Sigmoid colon (tissue), 4 donors: Measurements from ENCODE around the gene NHLRC4.

Experiments used
- CTCF ChIP-seq, 4 experiments: fragments of 450-650 bp in 3 of 4; fragments of 200-600 bp in 1 of 4; IDR thresholded peaks; one replicate each; pipeline ENCODE4 v1.5.1; 2016 to 2019; ENCODE audit warnings: antibody characterized with exemption in 4 of 4, mild to moderate bottlenecking in 3 of 4, moderate library complexity in 2 of 4
- POLR2A ChIP-seq, 2 donors: fragments of 450-650 bp; IDR thresholded peaks; one replicate each; pipeline ENCODE4 v1.6.1; 2016; ENCODE audit warnings: antibody characterized with exemption in 2 of 2, mild to moderate bottlenecking in 2 of 2, moderate library complexity in 2 of 2
- POLR2AphosphoS5 ChIP-seq, 4 donors: sonication (generic); formaldehyde crosslinking; IDR thresholded peaks; one replicate each; pipeline ENCODE4 v1.6.1; 2017; ENCODE audit warnings: antibody characterized with exemption in 4 of 4

GRCh38 chr16:608019-608418 is 41.2 kb downstream of the NHLRC4 start:
- TF ChIP-seq CTCF (IDR thresholded peaks at IDR 0.05) (no peak), POLR2A (IDR thresholded peaks at IDR 0.05) (no peak), POLR2AphosphoS5 (IDR thresholded peaks at IDR 0.05) (no peak)
